Embryonic facial prominence (tissue), 1 donor: ENCODE measurements around the gene FBXL14.

Experiments used
- DNase-seq: peaks from one replicate; pipeline ENCODE4 v3.0.0-alpha.2; 2016; ENCODE audit errors: extremely low spot score

Gene FBXL14

GRCh38 chr12:1594261-1595025 lies at the start of gene FBXL14:
Gene FBXL14, minus strand, starts transcription at chr12:1594581. Its CDS starts 515 bp downstream, at chr12:1594066.
- DNase-seq = peak; percentile 76

GRCh38 chr12:1643905-1644533 lies 49.6 kb upstream of the FBXL14 start:
- DNase-seq = no peak

GRCh38 chr12:1643043-1643442 lies 48.7 kb upstream of the FBXL14 start:
- DNase-seq = no peak

GRCh38 chr12:1642513-1642912 lies 48.1 kb upstream of the FBXL14 start:
- no peak for DNase-seq

GRCh38 chr12:1640328-1641234 lies 46.2 kb upstream of the FBXL14 start:
- DNase-seq = no peak

GRCh38 chr12:1639538-1639937 lies 45.2 kb upstream of the FBXL14 start:
- DNase-seq = no peak

GRCh38 chr12:1638203-1638602 lies 43.8 kb upstream of the FBXL14 start:
- no peak for DNase-seq

GRCh38 chr12:1635301-1636095 lies 41.1 kb upstream of the FBXL14 start:
- DNase-seq = no peak

GRCh38 chr12:1634590-1635191 lies 40.3 kb upstream of the FBXL14 start:
- DNase-seq = no peak

GRCh38 chr12:1634149-1634548 lies 39.8 kb upstream of the FBXL14 start:
- DNase-seq = no peak

GRCh38 chr12:1633459-1633858 lies 39.1 kb upstream of the FBXL14 start:
- no peak for DNase-seq

- no peak for DNase-seq
Observed at GRCh38 chr12:1632702-1633101, 38.3 kb upstream of the FBXL14 start.

- DNase-seq = no peak
Observed at GRCh38 chr12:1630827-1631591, 36.6 kb upstream of the FBXL14 start.

GRCh38 chr12:1630133-1630826 lies 35.9 kb upstream of the FBXL14 start:
- no peak for DNase-seq

GRCh38 chr12:1629338-1630132 lies 35.2 kb upstream of the FBXL14 start:
- no peak for DNase-seq

- DNase-seq = no peak
Observed at GRCh38 chr12:1628666-1629337, 34.4 kb upstream of the FBXL14 start, which contains the start of gene WNT5B. Gene WNT5B, plus strand, starts transcription at chr12:1629231. Its CDS starts 2,124 bp downstream, at chr12:1631355.

- no peak for DNase-seq
Observed at GRCh38 chr12:1622406-1622805, 28.0 kb upstream of the FBXL14 start.

- DNase-seq = no peak
Observed at GRCh38 chr12:1620092-1620491, 25.7 kb upstream of the FBXL14 start.
